ENCODE results near the gene MCC.

DNA sequence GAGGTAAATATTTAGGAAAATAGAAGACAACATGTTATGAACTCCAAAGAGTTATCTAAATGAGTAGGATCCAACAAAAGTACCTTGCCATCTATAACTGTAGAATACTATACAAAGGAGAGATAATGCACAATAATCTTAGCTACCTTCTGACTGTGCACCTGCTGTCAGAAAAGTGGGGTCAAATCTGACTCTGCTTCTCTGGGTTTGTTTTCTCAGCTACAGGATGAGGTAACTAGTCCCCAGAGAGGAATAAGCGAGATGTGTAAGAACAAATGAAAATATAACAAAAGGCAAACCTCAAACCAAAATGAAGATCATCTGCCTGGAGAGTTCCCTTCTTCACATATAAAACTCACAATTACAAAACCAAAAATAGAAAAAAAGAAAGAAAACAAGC lies 306.8 kb downstream of the MCC start:
- TF ChIP-seq, protein P1, sequence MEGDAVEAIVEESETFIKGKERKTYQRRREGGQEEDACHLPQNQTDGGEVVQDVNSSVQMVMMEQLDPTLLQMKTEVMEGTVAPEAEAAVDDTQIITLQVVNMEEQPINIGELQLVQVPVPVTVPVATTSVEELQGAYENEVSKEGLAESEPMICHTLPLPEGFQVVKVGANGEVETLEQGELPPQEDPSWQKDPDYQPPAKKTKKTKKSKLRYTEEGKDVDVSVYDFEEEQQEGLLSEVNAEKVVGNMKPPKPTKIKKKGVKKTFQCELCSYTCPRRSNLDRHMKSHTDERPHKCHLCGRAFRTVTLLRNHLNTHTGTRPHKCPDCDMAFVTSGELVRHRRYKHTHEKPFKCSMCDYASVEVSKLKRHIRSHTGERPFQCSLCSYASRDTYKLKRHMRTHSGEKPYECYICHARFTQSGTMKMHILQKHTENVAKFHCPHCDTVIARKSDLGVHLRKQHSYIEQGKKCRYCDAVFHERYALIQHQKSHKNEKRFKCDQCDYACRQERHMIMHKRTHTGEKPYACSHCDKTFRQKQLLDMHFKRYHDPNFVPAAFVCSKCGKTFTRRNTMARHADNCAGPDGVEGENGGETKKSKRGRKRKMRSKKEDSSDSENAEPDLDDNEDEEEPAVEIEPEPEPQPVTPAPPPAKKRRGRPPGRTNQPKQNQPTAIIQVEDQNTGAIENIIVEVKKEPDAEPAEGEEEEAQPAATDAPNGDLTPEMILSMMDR (IDR thresholded peaks at IDR 0.05) = no peak
- TF ChIP-seq TCF7L2 (IDR thresholded peaks at IDR 0.05; ENCODE audit: low read depth, low read length) (no peak), POLR2AphosphoS5 (IDR thresholded peaks at IDR 0.05; ENCODE audit: low read depth, low read length) (no peak)

All from Panc1 (cell line).